PC-3 (cell line): ENCODE results near the gene C9orf72.

Source experiments
- EZH2 ChIP-seq: fragments of 300-600 bp; sonication (generic); IDR thresholded peaks from one replicate; pipeline ENCODE4 v1.6.1; 2017; ENCODE audit warnings: antibody characterized with exemption, mild to moderate bottlenecking, low read length; ENCODE audit not compliant: unreplicated experiment
- TF ChIP-seq, protein P1 (sequence below): fragments of 300-600 bp; sonication (generic); conservative IDR thresholded peaks from 2 replicates; pipeline ENCODE4 v1.5.1; 2017; ENCODE audit warnings: antibody characterized with exemption, low read depth, mild to moderate bottlenecking, low read length

DNA sequence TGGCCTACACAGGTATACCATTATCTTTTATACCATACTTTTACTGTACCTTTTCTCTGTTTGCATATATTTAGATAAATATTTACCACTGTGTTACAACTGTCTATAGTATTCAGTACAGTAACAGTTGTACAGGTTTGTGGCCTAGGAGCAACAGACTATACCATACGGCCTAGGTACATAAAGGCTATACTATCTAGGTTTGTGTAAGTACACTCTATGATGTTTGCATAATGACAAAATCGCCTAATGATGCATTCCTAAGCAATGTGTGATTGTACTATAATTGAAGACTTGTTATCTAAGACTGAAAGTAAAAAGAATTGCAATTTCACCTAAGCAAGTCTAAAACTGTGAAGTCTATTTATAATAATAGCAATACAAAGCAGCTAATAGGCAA lies 3.9 kb downstream of the C9orf72 start:
- TF ChIP-seq, protein P1, sequence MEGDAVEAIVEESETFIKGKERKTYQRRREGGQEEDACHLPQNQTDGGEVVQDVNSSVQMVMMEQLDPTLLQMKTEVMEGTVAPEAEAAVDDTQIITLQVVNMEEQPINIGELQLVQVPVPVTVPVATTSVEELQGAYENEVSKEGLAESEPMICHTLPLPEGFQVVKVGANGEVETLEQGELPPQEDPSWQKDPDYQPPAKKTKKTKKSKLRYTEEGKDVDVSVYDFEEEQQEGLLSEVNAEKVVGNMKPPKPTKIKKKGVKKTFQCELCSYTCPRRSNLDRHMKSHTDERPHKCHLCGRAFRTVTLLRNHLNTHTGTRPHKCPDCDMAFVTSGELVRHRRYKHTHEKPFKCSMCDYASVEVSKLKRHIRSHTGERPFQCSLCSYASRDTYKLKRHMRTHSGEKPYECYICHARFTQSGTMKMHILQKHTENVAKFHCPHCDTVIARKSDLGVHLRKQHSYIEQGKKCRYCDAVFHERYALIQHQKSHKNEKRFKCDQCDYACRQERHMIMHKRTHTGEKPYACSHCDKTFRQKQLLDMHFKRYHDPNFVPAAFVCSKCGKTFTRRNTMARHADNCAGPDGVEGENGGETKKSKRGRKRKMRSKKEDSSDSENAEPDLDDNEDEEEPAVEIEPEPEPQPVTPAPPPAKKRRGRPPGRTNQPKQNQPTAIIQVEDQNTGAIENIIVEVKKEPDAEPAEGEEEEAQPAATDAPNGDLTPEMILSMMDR: no peak
- no peak for TF ChIP-seq EZH2
